Loucy (cell line): ENCODE data around the gene MICAL2.

Experiments
- H2AFZ ChIP-seq: fragments of 200-600 bp; sonication (generic); 2 replicates; pipeline ENCODE4 v1.6.0; 2016; ENCODE audit warnings: antibody characterized with exemption, mild to moderate bottlenecking, low read length, moderate library complexity
- H3F3A ChIP-seq: fragments of 200-600 bp; 2 replicates; pipeline ENCODE4 v1.6.0; 2016; ENCODE audit warnings: antibody characterized with exemption, low read depth, mild to moderate bottlenecking
- H3K27me3 ChIP-seq: fragments of 200-600 bp; sonication (generic); 2 replicates; pipeline ENCODE4 v1.6.1; 2014; ENCODE audit warnings: low read length, mild to moderate bottlenecking; ENCODE audit not compliant: insufficient read depth, poor library complexity, severe bottlenecking
- H3K36me3 ChIP-seq: fragments of 200-600 bp; sonication (generic); 2 replicates; pipeline ENCODE4 v1.6.1; 2016; ENCODE audit warnings: low read length; ENCODE audit not compliant: insufficient read depth
- H3K4me1 ChIP-seq: fragments of 200-600 bp; sonication (generic); 2 replicates; pipeline ENCODE4 v1.5.1; 2014; ENCODE audit warnings: low read length, mild to moderate bottlenecking; ENCODE audit not compliant: insufficient read depth, poor library complexity, severe bottlenecking
- H3K4me2 ChIP-seq: fragments of 200-600 bp; sonication (generic); 2 replicates; pipeline ENCODE4 v1.6.0; 2014; ENCODE audit warnings: antibody characterized with exemption, low read length, low read depth, mild to moderate bottlenecking; ENCODE audit not compliant: poor library complexity, severe bottlenecking
- H3K4me3 ChIP-seq: fragments of 200-600 bp; sonication (generic); 2 replicates; pipeline ENCODE4 v1.5.1; 2014; ENCODE audit warnings: low read length, mild to moderate bottlenecking, mixed read lengths; ENCODE audit not compliant: poor library complexity, severe bottlenecking
- H3K79me2 ChIP-seq: fragments of 200-600 bp; sonication (generic); 2 replicates; pipeline ENCODE4 v1.6.1; 2014; ENCODE audit warnings: low read length; ENCODE audit not compliant: insufficient read depth
- H3K9ac ChIP-seq: fragments of 200-600 bp; sonication (generic); 2 replicates; pipeline ENCODE4 v1.6.0; 2014; ENCODE audit warnings: mild to moderate bottlenecking, low read depth, low read length, moderate library complexity; ENCODE audit not compliant: poor library complexity, severe bottlenecking
- H3K9me2 ChIP-seq: fragments of 200-600 bp; sonication (generic); replicated peaks from 2 replicates; pipeline ENCODE4 v1.6.1; 2016; ENCODE audit warnings: low read depth, low read length, mixed read lengths
- H3K9me3 ChIP-seq: fragments of 200-600 bp; sonication (generic); 2 replicates; pipeline ENCODE4 v1.6.1; 2014; ENCODE audit warnings: mild to moderate bottlenecking, antibody characterized with exemption, low read length, low read depth; ENCODE audit not compliant: insufficient read depth
- H4K20me1 ChIP-seq: fragments of 200-600 bp; sonication (generic); 2 replicates; pipeline ENCODE4 v1.6.0; 2014; ENCODE audit warnings: antibody characterized with exemption, low read length, mild to moderate bottlenecking; ENCODE audit not compliant: insufficient read depth, poor library complexity, severe bottlenecking
- CTCF ChIP-seq: fragments of 200-600 bp; sonication (generic); conservative IDR thresholded peaks from 2 replicates; pipeline ENCODE4 v1.5.1; 2014; ENCODE audit warnings: mild to moderate bottlenecking, antibody characterized with exemption, low read length
- EZH2phosphoT487 ChIP-seq: fragments of 200-600 bp; IDR thresholded peaks from 2 replicates; pipeline ENCODE4 v1.6.1; 2018; ENCODE audit warnings: antibody characterized with exemption, mild to moderate bottlenecking, moderate library complexity, borderline replicate concordance

Gene MICAL2

GRCh38 chr11:12290477-12290922 lies 180.1 kb downstream of the MICAL2 start:
- H3K4me1 ChIP-seq = peaks cover 23% of the 10 kb centered on the region
- peak overlapping the region; percentile 36 for H3K4me2 ChIP-seq
- H3K79me2 ChIP-seq = no peaks in the 10 kb centered on the region
- H3K36me3 ChIP-seq = no peaks in the 10 kb centered on the region
- H4K20me1 ChIP-seq = no peaks in the 10 kb centered on the region
- H2AFZ ChIP-seq = no peak overlapping the region
- no peaks in the 10 kb centered on the region for H3K9me3 ChIP-seq
- H3F3A ChIP-seq = no peaks in the 10 kb centered on the region
- no peaks in the 10 kb centered on the region for H3K27me3 ChIP-seq
- peak overlapping the region; percentile 4 for H3K4me3 ChIP-seq
- H3K9ac ChIP-seq = no peak overlapping the region
- no peak for TF ChIP-seq EZH2phosphoT487
- no peaks in the 10 kb centered on the region for H3K9me2 ChIP-seq

GRCh38 chr11:12291313-12291712 lies 180.9 kb downstream of the MICAL2 start:
- Histone ChIP-seq H3K9me2 (no peaks in the 10 kb centered on the region), H3K4me2 (peak overlapping the region; percentile 36), H3F3A (no peaks in the 10 kb centered on the region), H3K9me3 (no peaks in the 10 kb centered on the region), H3K9ac (no peak overlapping the region), H3K4me3 (no peak overlapping the region), H3K27me3 (no peaks in the 10 kb centered on the region), H3K36me3 (no peaks in the 10 kb centered on the region), H3K4me1 (peaks cover 23% of the 10 kb centered on the region), H4K20me1 (no peaks in the 10 kb centered on the region), H3K79me2 (no peaks in the 10 kb centered on the region), H2AFZ (no peak overlapping the region)
- TF ChIP-seq CTCF (no peak), EZH2phosphoT487 (no peak)

GRCh38 chr11:12291766-12292165 lies 181.4 kb downstream of the MICAL2 start:
- Histone ChIP-seq H3K27me3 (no peaks in the 10 kb centered on the region), H2AFZ (no peak overlapping the region), H3K9ac (no peak overlapping the region), H3K9me2 (no peaks in the 10 kb centered on the region), H3K4me2 (no peak overlapping the region), H3K9me3 (no peaks in the 10 kb centered on the region), H3F3A (no peaks in the 10 kb centered on the region), H3K4me1 (peaks cover 23% of the 10 kb centered on the region), H4K20me1 (no peaks in the 10 kb centered on the region), H3K36me3 (no peaks in the 10 kb centered on the region), H3K4me3 (no peak overlapping the region), H3K79me2 (no peaks in the 10 kb centered on the region)
- TF ChIP-seq CTCF (no peak), EZH2phosphoT487 (no peak)

- Histone ChIP-seq H4K20me1 (no peaks in the 10 kb centered on the region), H3F3A (no peaks in the 10 kb centered on the region), H3K9me2 (no peaks in the 10 kb centered on the region), H3K36me3 (no peaks in the 10 kb centered on the region), H3K4me3 (no peak overlapping the region), H3K4me1 (peaks cover 23% of the 10 kb centered on the region), H3K27me3 (no peaks in the 10 kb centered on the region), H3K4me2 (no peak overlapping the region), H2AFZ (no peak overlapping the region), H3K9ac (no peak overlapping the region), H3K79me2 (no peaks in the 10 kb centered on the region), H3K9me3 (no peaks in the 10 kb centered on the region)
- TF ChIP-seq EZH2phosphoT487 = no peak
- TF ChIP-seq CTCF = no peak
Measured at GRCh38 chr11:12292766-12293165, 182.4 kb downstream of the MICAL2 start.
